ENCODE data around the gene PRR19. TPM values are rescaled to one million over a fixed set of nuclear protein-coding genes. Genes with fewer than 3 reads are reported as not detected.

The PRR19 gene
- total RNA-seq, 1 donor from 2014 or later = 1.2 TPM

- peak; percentile 30 for DNase-seq
These were observed 17.2 kb upstream of the PRR19 start for GRCh38 chr19:42284591-42285341.

GRCh38 chr19:42285541-42285941, 16.4 kb upstream of the PRR19 start:
- DNase-seq = peak; percentile 62

DNA sequence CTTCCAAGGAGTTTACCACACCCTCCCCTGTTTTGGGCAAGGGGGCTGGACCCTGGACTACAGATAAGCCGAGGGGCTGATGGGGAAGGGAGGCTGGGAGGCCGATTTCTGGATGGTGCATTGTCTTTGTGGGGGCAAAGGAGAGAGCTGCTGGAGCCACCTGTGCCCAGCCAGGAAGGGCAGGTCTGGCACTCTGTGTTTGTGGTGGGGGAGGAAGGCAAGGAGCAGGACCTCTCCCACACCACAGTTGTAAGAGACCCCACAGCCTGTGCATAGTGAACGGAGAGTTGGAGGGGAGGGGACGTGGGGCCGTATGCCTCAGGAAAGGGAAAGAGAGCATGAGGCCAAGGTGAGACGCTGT, 16.0 kb upstream of the PRR19 start:
- no peak for DNase-seq

- DNase-seq = peak; percentile 72
These were observed 15.4 kb upstream of the PRR19 start for GRCh38 chr19:42286349-42287016.

DNA sequence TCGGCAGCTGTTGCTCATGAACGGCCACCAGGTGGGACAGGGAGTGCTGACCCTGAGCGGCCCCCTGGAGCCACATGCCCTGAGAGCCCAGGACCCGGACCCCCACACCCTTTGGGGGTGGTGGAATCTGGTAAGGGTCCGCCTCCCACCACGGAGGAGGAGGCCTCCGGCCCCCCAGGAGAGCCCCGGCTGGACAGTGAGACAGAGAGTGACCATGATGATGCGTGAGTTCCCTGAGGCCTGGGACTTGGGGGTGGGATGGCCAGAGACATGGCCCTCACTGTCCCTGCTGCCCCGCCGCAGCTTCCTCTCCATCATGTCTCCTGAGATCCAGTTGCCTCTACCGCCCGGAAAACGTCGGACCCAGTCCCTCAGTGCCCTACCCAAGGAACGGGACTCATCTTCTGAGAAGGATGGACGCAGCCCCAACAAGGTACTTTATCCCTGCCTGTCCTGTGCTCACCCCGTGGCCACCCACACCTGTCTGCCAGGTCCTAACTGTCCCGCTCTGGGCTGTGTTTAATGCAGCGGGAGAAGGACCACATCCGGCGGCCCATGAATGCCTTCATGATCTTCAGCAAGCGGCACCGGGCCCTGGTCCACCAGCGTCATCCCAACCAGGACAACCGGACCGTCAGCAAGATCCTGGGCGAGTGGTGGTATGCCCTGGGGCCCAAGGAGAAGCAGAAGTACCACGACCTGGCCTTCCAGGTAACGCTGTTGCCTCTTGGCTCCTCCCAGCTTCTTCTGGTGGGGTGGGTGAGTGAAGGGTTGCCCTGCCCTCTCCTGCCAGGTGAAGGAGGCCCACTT, 14.7 kb upstream of the PRR19 start:
- no peak for DNase-seq

GRCh38 chr19:42287827-42288107, 14.2 kb upstream of the PRR19 start:
- DNase-seq = no peak

GRCh38 chr19:42288387-42288786, 13.5 kb upstream of the PRR19 start:
- DNase-seq = no peak

GRCh38 chr19:42288881-42289555, 12.9 kb upstream of the PRR19 start:
- DNase-seq = no peak

DNA sequence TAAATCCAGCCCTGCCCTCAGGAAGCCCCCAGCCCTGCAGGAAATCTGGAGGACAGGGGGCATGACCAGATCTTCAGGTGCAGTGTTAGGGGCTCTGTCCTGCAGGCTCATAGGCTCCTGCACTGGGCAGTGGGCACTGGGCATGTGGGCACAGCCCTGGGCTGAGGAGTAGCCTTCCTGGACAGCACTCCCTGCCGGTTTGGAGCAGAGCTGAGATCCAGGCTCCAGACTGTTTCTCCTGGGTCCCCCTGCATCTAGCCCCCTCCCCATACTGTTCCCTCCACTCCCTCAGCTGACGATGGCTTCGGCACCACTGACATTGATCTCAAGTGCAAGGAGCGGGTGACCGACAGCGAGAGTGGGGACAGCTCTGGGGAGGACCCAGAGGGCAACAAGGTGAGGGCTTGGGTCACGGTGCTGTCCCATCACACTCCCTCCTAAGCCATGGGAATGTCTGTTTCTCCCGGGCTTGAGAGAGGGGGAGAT, 12.3 kb upstream of the PRR19 start:
- no peak for DNase-seq

- no peak for DNase-seq
These were observed 11.8 kb upstream of the PRR19 start for GRCh38 chr19:42290136-42290522.

DNA sequence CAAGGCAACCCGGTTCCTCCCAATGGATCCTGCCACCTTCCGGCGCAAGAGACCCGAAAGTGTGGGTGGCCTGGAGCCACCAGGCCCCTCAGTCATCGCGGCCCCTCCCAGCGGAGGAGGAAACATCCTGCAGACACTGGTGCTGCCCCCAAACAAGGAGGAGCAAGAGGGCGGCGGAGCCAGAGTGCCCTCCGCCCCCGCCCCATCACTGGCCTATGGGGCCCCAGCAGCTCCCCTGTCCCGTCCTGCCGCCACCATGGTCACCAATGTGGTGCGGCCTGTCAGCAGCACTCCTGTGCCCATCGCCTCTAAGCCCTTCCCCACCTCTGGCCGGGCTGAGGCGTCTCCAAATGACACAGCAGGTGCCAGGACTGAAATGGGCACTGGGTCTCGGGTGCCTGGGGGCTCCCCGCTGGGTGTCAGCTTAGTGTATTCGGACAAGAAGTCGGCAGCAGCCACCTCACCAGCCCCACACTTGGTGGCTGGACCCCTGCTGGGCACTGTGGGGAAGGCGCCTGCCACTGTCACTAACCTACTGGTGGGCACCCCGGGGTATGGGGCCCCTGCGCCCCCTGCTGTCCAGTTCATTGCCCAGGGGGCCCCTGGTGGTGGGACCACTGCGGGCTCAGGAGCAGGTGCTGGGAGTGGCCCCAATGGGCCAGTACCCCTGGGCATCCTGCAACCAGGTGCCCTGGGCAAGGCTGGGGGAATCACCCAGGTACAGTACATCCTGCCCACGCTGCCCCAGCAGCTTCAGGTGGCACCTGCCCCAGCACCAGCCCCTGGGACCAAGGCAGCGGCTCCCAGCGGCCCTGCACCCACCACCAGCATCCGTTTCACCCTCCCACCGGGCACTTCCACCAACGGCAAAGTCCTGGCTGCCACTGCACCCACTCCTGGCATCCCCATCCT, 11.2 kb upstream of the PRR19 start:
- peak; percentile 64 for DNase-seq

DNA sequence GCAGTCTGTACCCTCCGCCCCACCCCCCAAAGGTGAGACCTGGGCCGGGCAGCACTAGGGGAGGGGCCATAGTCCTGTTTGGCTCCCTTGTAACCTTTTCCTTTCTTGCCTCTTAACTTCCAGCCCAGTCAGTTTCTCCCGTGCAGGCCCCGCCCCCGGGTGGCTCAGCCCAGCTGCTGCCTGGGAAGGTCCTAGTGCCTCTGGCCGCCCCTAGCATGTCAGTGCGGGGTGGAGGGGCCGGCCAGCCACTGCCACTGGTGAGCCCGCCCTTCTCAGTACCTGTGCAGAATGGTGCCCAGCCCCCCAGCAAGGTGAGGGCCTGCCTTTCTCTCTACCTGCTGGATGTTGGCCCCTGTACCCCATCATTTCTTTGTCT, 10.5 kb upstream of the PRR19 start:
- DNase-seq = no peak

DNA sequence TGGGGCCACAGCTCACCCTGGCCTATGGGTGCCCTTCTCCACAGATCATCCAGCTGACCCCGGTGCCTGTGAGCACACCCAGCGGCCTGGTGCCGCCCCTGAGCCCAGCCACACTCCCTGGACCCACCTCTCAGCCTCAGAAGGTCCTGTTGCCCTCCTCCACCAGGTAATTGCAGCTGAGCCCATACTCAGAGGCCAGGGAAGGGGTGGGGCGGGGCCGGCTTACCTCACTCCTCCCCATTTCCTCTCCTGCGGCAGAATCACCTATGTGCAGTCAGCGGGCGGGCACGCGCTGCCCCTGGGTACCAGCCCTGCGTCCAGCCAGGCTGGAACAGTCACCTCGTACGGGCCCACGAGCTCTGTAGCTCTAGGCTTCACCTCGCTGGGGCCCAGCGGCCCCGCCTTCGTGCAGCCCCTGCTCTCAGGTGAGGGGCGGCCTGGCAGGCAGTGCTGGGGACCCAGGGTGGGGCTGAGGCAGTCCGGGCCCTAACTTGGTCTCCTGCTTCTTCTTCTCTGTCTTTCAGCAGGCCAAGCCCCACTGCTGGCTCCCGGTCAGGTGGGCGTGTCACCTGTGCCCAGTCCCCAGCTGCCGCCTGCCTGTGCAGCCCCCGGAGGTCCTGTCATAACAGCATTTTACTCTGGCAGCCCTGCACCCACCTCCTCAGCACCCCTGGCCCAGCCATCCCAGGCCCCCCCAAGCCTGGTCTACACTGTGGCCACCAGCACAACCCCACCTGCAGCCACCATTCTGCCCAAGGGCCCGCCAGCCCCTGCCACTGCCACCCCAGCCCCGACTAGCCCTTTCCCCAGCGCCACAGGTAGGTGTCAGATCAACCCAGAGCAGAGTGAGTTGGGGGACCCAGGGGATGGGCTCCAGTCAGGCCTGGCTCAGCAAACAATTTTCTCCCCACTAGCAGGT, 9.6 kb upstream of the PRR19 start:
- no peak for DNase-seq

DNA sequence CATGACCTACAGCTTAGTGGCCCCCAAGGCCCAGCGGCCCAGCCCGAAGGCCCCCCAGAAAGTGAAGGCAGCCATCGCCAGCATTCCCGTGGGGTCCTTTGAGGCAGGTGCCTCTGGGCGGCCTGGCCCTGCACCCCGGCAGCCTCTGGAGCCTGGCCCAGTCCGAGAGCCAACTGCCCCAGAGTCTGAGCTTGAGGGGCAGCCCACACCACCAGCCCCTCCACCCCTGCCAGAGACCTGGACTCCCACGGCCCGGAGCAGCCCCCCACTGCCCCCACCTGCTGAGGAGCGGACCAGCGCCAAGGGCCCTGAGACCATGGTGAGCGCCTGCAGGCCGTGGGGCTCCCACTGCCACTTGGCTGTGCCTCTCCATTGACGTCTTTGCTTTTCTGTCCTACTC, 9.0 kb upstream of the PRR19 start:
- DNase-seq = no peak

DNA sequence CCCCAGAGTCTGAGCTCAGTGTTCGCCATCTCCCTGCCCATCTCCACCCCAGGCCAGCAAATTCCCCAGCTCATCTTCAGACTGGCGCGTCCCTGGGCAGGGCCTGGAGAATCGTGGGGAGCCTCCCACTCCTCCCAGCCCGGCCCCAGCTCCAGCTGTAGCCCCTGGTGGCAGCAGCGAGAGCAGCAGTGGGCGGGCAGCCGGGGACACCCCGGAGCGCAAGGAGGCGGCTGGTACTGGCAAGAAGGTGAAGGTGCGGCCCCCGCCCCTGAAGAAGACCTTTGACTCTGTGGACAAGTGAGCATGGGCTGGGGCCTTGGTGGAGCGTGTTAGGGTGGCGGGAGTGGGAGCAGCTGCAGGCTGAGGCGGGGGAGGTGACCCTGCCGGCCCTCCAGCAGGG, 8.4 kb upstream of the PRR19 start:
- peak; percentile 14 for DNase-seq

DNA sequence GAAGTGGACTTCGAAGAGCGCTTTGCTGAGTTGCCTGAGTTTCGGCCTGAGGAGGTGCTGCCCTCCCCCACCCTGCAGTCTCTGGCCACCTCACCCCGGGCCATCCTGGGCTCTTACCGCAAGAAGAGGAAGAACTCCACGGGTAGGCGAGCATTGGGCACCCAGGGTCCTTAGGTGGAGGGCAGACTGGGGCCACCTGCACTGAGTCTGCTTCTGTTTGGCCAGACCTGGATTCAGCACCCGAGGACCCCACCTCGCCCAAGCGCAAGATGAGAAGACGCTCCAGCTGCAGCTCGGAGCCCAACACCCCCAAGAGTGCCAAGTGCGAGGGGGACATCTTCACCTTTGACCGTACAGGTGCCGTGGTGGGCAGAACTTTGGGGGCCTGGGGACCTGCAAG, 8.0 kb upstream of the PRR19 start:
- no peak for DNase-seq

DNA sequence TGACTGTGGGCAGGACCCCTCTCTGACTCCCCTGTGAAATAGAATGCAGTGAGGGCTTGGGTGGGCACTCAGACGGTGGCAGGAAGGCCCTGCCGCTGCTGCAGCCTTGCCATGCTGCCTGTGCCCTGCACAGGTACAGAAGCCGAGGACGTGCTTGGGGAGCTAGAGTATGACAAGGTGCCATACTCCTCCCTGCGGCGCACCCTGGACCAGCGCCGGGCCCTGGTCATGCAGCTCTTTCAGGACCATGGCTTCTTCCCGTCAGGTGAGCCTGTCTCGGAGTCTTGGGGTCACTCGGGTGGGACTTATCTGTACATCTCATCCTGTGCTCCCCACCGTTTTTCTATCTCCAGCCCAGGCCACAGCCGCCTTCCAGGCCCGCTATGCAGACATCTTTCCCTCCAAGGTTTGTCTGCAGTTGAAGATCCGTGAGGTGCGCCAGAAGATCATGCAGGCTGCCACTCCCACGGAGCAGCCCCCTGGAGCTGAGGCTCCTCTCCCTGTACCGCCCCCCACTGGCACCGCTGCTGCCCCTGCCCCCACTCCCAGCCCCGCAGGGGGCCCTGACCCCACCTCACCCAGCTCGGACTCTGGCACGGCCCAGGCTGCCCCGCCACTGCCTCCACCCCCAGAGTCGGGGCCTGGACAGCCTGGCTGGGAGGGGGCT, 7.3 kb upstream of the PRR19 start:
- DNase-seq = no peak

DNA sequence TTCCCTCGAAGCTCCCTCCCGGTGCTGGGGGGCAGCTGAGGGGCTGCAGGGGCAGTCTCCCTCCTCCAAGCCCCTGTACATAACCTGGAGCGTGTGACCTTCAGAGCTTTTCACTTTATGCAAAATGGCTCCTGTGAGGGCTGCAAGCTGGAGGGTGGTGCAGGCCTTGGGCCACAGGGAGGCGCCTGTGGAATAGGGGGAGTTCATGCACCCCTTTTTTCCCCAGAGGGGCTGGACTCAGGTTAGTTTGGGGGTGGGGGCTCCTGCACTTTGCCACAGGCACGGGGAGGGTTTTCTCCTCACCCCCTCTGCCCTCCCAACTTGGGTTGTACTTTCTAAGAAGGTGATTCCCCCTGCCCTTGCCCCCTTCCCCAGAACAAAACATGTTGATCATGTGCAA, 6.6 kb upstream of the PRR19 start:
- DNase-seq = no peak

DNA sequence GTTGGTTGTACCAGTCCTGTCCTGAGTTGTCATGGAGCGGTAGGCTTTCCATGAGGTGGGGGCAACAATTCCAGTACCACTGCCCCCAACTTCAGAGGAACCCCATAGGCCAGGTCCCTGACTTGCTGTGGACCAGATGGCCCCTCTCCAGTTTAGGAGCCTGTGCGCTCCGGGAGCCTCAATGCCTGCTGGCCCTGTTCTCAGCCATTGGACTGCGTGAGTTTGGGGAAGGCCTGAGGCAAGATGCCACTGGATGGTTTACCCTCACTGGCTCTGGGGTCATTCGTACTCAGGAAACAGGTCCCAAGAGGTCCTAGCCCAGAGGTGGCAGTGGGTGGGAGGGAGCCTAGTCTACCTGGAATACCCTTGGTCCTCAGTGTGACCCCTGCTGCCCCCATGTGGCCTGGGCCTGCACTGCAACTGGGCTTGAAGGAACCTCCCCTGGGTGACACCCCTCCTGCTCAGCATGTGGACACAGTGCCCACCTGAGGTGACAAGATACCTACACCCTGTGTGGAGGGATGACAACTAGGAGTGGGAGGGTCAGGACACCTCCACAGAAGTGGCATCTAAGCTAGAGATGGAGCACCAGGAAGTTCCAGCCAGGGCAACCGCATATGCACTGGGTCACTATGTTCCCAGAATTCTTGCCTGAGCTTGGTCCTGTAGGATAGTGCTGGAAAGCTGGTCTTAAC, 6.0 kb upstream of the PRR19 start:
- peak; percentile 84 for DNase-seq

- DNase-seq = no peak
These were observed 4.9 kb upstream of the PRR19 start for GRCh38 chr19:42297039-42297438.
